ENCODE results near the gene HDAC4.

GRCh38 chr2:239298116-239298804 lies 102.6 kb downstream of the HDAC4 start:
- no peak for TF ChIP-seq CTCF (IDR thresholded peaks at IDR 0.05; ENCODE audit: low read length)
- TF ChIP-seq EZH2 (optimal IDR thresholded peaks at IDR 0.05; ENCODE audit: low read depth, low read length), result no peak
- no peak for TF ChIP-seq EZH2phosphoT487 (IDR thresholded peaks at IDR 0.05; ENCODE audit: low read length)
